Lower lobe of right lung (tissue), 2 donors: ENCODE data around the gene PLAC9. TPM values are rescaled to one million over a fixed set of nuclear protein-coding genes. Genes with fewer than 3 reads are reported as not detected.
"Not testable (repeated sequence)": the region's sequence is repeated elsewhere in the genome, so short reads cannot be mapped to it uniquely, and the experiment has no call there.

ENCODE experiments used
- ATAC-seq, 2 donors: fragments of 200-7000 bp; cut with Tn5 transposase; one replicate each; pipeline ENCODE4 v1.9.1; 2020 to 2022; ENCODE audit warnings: mild to moderate bottlenecking in 2 of 2, moderate library complexity in 2 of 2
- DNase-seq: peaks from one replicate; pipeline ENCODE4 v3.0.0-alpha.2; 2020
- H3K27ac ChIP-seq: fragments of 200-600 bp; one replicate; pipeline ENCODE4 v1.8.0; 2022
- H3K27me3 ChIP-seq: fragments of 200-600 bp; one replicate; pipeline ENCODE4 v1.8.0; 2022; ENCODE audit warnings: low read depth
- H3K36me3 ChIP-seq: fragments of 200-600 bp; one replicate; pipeline ENCODE4 v1.8.0; 2022; ENCODE audit warnings: mild to moderate bottlenecking
- H3K4me1 ChIP-seq: fragments of 200-600 bp; one replicate; pipeline ENCODE4 v1.8.0; 2022
- H3K4me3 ChIP-seq: fragments of 200-600 bp; one replicate; pipeline ENCODE4 v1.8.0; 2022; ENCODE audit warnings: mild to moderate bottlenecking
- H3K9me3 ChIP-seq: fragments of 200-600 bp; one replicate; pipeline ENCODE4 v1.8.0; 2022
- intact Hi-C: fragments of 100-400 bp; cut with DNase I; formaldehyde crosslinking; loops from one replicate; pipeline ENCODE4 v1.11.0; 2022
- long read RNA-seq: library from polyadenylated mRNA; unstranded; transcript quantifications from one replicate; pipeline ENCODE4 v2.0.0, GENCODE V29; 2021
- total RNA-seq: library from RNA; stranded (reverse); fragmentation: NEBNext Ultra II Directional; extraction: Animal tissue kit (Norgen Biotek cat#: 25700); gene quantifications from one replicate; pipeline ENCODE4 v1.2.1, GENCODE V29; 2021
- TF ChIP-seq, protein P1 (sequence below): fragments of 200-600 bp; IDR thresholded peaks from one replicate; pipeline ENCODE4 v1.8.0; 2022; ENCODE audit warnings: antibody characterized with exemption, mild to moderate bottlenecking
- donor health status: DM: no; HTN: yes; CAD: no; lungs with severe emphysema.

The PLAC9 gene, protein sequence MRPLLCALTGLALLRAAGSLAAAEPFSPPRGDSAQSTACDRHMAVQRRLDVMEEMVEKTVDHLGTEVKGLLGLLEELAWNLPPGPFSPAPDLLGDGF
- 38.0 TPM for total RNA-seq
- long read RNA-seq, transcript PLAC9-201 (4 exons, 785 nt), result major isoform, 26 of 31 reads
- long read RNA-seq, partial matches to known transcripts, result 0 of 31 reads
- long read RNA-seq, other reads (novel, unspliced or antisense), result 5 of 31 reads

DNA sequence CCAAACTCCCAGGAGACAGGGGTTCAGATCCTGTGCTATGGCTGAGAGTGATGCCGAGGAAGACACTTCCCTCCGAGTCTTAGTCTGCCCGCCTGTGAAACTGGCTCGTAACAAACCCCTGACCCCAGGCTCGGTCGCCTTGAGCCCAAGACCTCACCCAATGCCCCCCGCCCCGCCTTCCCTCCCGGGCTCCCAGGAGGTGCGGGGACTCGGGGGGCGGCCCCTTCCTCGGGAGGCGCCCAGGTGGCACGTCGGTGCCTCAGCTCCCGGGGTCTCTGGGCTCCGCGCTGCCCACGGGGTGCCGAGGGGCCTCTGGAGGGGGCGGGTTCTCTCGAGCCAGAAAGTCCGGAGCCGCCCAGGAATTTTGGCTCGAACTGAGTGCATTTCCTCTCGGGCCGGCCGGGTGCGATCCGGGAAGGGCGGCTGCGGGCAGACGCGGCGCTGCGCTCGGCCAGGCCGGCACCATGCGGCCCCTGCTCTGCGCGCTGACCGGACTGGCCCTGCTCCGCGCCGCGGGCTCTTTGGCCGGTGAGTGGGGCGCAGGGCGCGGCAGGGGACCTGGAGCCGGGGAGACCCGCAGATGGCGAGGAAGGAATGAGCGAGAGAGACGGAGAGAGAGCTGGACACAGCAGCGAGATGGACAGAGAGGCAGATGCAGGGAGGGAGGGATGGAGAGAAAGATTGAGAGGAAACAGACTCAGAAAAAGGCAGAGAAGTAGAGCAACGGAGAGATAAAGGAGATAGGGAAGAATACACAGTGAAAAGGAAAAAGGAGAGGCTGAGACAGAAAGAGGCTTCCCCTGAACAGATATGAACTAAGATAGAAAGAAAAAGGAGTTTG is at the start of gene PLAC9:
Gene PLAC9 (plus strand): TSS at position 432 of the 841 bp plus-strand sequence. CDS start 33 bp downstream, at position 465.
- Histone ChIP-seq H3K9me3 (no peaks in the 10 kb centered on the region), H3K36me3 (no peaks in the 10 kb centered on the region), H3K4me1 (peaks cover 24% of the 10 kb centered on the region), H3K27ac (peak within 1 kb of the TSS; percentile 77), H3K27me3 (peaks cover 22% of the 10 kb centered on the region), H3K4me3 (peak within 1 kb of the TSS; percentile 48)
- ATAC-seq (peak; percentile 76), DNase-seq (peak; percentile 54)
- intact Hi-C loops, result no loop called here
- TF ChIP-seq, protein P1, sequence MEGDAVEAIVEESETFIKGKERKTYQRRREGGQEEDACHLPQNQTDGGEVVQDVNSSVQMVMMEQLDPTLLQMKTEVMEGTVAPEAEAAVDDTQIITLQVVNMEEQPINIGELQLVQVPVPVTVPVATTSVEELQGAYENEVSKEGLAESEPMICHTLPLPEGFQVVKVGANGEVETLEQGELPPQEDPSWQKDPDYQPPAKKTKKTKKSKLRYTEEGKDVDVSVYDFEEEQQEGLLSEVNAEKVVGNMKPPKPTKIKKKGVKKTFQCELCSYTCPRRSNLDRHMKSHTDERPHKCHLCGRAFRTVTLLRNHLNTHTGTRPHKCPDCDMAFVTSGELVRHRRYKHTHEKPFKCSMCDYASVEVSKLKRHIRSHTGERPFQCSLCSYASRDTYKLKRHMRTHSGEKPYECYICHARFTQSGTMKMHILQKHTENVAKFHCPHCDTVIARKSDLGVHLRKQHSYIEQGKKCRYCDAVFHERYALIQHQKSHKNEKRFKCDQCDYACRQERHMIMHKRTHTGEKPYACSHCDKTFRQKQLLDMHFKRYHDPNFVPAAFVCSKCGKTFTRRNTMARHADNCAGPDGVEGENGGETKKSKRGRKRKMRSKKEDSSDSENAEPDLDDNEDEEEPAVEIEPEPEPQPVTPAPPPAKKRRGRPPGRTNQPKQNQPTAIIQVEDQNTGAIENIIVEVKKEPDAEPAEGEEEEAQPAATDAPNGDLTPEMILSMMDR, result no peak

DNA sequence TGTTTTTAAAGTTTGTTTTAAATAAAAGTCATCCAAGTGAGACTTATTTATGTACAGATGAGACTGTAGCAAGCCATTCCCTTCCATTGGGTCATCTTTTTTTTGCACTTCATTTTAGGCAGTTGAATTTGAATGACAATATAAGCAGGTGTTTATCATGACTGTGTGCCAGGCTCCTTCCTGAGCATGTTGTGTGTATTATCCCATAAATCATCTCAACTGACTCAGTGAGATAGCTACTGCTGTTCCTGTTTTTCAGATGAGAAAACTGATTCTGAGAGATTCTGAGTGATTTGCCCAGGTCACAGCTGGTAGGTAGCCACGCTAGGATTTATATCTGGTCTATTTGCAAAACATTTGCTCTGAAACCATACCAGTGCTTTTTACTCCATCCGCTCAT is 42.4 kb upstream of the PLAC9 start:
- ATAC-seq, result no peak
- intact Hi-C loops, result no loop called here
- TF ChIP-seq, protein P1, result no peak

DNA sequence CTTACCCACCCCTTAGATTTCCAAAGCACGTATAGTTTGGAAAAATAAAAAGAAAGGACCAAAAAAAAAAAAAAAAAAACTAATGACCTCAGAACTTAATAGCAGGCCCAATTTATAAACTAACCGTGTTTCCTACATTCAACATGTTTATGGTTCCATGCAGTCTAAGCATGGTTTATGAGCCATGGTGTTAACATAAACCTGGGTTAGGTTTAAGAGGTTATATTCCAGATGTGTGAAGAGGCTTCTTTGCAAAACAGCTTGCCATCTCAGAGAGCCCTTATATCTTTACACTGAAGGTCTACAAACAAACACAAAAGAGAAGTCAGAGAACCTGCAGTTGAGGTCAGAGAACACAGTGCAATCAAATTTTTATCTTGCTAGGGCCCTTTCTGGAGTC is 38.3 kb upstream of the PLAC9 start:
- H3K9me3 ChIP-seq, result no peaks in the 10 kb centered on the region
- ATAC-seq (no peak), DNase-seq (no peak)
- H3K36me3 ChIP-seq, result peaks cover 15% of the 10 kb centered on the region
- H3K4me3 ChIP-seq, result no peak overlapping the region
- intact Hi-C loops, result no loop called here
- H3K27me3 ChIP-seq, result no peaks in the 10 kb centered on the region
- no peaks in the 10 kb centered on the region for H3K4me1 ChIP-seq
- TF ChIP-seq, protein P1, result no peak
- H3K27ac ChIP-seq, result no peak overlapping the region

More for the DNA sequence above, 42.4 kb upstream of the PLAC9 start:
- no peak for DNase-seq
- H3K4me3 ChIP-seq, result no peak overlapping the region
- H3K9me3 ChIP-seq, result no peaks in the 10 kb centered on the region
- H3K36me3 ChIP-seq, result peaks cover 27% of the 10 kb centered on the region
- H3K4me1 ChIP-seq, result no peaks in the 10 kb centered on the region
- no peaks in the 10 kb centered on the region for H3K27me3 ChIP-seq
- H3K27ac ChIP-seq, result no peak overlapping the region

DNA sequence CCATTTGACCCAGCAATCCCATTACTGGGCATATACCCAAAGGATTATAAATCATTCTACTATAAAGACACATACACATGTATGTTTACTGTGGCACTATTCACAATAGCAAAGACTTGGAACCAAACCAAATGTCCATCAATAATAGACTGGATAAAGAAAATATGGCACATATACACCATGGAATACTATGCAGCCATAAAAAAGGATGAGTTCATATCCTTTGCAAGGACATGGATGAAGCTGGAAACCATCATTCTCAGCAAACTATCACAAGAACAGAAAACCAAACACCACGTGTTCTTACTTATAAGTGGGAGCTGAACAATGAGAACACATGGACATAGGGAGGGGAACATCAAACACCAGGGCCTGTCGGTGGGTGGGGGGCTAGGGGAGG is 34.3 kb upstream of the PLAC9 start:
- H3K36me3 ChIP-seq, H3K4me1 ChIP-seq, ATAC-seq, H3K4me3 ChIP-seq, DNase-seq, intact Hi-C loops, H3K27me3 ChIP-seq, H3K27ac ChIP-seq, H3K9me3 ChIP-seq: not testable (repeated sequence)

DNA sequence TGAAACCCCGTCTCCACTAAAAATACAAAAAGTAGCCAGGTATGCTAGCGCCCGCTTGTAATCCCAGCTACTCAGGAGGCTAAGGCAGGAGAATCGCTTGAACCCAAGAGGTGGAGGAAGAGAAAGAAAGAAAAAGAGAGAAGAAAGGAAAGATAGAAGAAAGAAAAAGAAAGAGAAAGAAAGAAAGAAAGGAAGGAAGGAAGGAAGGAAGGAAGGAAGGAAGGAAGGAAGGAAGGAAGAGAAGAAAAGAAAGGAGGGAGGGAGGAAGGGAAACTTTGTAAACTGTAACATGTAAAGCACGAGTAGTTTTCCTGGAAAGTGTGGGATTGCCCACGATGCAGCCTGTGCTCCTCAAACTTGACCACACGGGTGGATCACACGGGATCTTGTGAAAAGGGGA is 33.2 kb upstream of the PLAC9 start:
- ATAC-seq, H3K4me1 ChIP-seq, H3K27ac ChIP-seq, DNase-seq, H3K36me3 ChIP-seq, H3K9me3 ChIP-seq, H3K4me3 ChIP-seq, intact Hi-C loops, H3K27me3 ChIP-seq: not testable (repeated sequence)

DNA sequence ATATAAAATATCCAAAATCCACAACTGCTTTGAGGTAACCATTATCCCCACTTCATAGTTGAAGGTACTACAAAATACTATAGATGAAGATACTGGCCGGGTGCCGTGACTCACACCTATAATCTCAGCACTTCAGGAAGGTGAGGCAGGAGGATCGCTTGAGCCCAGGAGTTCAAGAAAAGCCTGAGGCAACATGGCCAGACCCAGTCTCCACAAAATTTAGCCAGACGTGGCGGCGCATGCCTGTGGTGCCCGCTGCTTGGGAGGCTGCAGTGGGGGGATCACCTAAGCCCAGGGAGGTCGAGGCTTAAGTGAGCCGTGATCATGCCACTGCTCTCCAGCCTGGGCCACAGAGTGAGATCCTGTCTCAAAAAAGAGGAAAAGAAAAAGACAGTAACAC is 32.4 kb upstream of the PLAC9 start:
- no peak overlapping the region for H3K4me3 ChIP-seq
- H3K27me3 ChIP-seq, result no peaks in the 10 kb centered on the region
- intact Hi-C loops, result no loop called here
- H3K9me3 ChIP-seq, result no peaks in the 10 kb centered on the region
- TF ChIP-seq, protein P1, result no peak
- no peaks in the 10 kb centered on the region for H3K4me1 ChIP-seq
- ATAC-seq (no peak), DNase-seq (no peak)
- H3K27ac ChIP-seq, result no peak overlapping the region
- H3K36me3 ChIP-seq, result no peaks in the 10 kb centered on the region
